Measurements from ENCODE around the gene BICRA.
"Not testable (repeated sequence)": the region's sequence is repeated elsewhere in the genome, so short reads cannot be mapped to it uniquely, and the experiment has no call there.

The BICRA gene

DNA sequence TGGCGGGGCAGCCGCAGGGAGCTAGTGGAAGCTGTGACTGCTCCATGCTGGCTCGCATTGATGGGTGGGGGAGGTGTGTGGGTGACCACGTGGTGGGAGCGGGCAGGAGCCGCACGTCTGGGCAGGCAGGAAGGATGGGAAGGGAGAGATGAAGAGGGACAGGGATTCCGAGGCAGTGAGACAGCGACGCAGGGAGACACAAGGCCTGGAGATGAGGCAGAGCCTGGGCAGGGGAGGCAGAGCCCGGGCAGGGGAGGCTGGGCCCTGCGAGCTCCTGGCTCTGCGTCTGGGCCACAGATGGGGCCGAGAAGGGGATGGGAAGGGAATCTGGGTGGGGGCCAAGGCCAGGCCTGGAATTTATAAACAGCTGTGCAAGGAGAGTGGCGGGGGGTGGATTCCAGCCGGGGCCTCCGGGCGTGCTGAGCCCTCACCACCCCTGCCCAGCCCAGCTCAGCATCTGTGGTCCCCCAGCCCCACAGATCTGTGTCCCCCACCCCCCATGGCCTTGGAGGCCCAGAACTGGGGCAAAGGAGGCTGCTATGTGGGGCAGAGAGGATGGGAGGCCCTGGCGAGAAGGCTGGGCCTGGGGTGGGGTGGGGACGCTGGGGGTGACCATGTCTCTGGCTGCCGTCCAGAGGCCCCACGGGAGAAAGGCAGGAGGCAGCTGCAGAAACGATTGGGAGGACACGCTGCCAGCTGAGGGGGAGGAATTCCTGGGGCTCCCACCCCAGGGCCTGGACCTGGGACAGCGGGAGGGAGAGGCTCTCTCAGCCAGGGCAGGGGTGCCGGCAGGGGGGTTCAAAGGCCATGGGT, 110.3 kb downstream of the BICRA start:
- DNase-seq, result no peak

GRCh38 chr19:47720669-47721422, 111.9 kb downstream of the BICRA start:
- DNase-seq, result no peak

DNA sequence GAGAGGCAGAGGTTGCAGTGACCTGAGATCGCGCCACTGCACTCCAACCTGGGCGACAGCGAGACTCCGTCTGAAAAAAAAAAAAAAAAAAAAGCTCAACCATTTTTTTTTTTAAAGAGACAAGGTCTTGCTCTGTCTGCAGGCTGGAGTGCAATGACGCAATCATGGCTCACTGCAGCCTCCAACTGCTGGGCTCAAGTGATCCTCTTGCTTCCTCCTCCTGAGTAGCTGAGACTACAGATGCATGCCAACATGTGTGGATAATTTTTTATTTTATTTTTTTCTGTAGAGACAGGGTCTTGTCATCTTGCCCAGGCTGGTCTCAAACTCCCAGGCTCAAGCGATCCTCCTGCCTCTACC, 114.6 kb downstream of the BICRA start:
- no peak for DNase-seq

DNA sequence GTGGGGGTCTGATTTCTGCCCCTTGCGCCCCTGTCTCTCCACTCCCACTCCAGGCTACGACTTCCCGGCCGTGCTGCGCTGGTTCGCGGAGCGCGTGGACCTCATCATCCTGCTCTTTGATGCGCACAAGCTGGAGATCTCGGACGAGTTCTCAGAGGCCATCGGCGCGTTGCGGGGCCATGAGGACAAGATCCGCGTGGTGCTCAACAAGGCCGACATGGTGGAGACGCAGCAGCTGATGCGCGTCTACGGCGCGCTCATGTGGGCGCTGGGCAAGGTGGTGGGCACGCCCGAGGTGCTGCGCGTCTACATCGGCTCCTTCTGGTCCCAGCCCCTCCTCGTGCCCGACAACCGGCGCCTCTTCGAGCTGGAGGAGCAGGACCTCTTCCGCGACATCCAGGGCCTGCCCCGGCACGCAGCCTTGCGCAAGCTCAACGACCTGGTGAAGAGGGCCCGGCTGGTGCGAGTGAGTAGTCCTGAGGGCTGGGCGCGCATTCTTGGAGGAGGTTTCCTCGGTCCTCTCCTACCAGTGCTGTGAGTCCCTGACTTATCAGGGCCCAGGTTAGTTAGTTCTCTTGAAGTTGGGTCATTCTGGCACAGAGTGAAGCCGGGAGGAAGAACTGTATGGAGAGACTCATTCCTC, 116.9 kb downstream of the BICRA start:
- no peak for DNase-seq

GRCh38 chr19:47726467-47726866, 117.5 kb downstream of the BICRA start:
- DNase-seq, result no peak

GRCh38 chr19:47728295-47728694, 119.4 kb downstream of the BICRA start:
- DNase-seq, result not testable (repeated sequence)

- DNase-seq, result no peak
Observed at GRCh38 chr19:47729468-47729798, 120.5 kb downstream of the BICRA start.

DNA sequence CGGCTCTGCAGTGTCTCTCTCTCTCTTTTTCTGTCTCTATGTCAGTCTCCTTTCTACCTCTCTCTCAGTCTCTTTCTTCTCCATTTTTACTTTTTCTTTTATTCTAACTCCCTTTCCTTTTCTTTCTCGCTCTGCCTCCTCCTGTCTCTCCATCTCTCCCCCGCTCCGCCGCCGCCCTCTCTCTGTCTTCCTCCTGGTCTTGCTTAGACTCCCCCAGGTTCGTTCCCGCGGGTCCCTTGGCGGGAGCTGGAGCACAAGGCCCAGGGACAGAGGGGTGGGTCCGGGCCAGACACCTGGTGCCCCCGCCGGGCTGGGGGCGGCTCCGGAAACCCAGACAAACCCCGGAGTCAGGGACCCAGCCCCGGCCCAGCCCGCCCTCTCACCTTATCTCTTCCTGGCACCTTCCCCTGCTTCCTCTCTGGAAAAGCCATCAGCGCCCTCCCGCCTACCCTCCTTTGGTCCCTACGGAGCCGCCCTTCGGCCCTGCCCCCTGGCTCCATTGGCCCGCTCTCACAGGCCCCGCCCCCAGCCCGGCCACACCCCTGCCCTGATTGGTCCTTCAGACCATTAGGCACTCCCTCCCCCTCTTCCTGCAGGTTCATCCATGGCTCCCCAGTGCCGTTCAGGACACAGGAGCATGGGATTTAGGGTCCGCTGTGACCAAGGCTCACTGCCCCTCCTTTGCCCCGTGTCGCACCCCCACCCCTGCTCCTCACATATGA, 121.0 kb downstream of the BICRA start:
- DNase-seq, result no peak

DNA sequence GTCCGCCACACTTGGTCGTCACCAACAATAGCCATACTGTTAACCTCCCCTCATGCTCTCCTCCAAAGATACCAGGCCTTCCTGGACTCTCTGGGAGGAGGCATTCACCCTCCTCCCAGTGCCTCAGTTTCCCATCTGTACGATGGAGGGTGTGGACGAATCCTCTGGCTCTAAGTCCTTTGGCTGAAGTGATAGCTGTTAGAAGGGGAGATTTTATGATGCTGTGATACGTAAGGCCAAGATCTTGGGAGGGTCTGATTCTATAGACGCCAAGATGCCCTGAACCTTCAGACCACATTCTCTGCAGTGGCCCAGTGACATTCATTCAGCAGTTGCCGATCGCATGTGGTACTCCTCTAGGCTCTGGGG, 121.6 kb downstream of the BICRA start:
- DNase-seq, result no peak

DNA sequence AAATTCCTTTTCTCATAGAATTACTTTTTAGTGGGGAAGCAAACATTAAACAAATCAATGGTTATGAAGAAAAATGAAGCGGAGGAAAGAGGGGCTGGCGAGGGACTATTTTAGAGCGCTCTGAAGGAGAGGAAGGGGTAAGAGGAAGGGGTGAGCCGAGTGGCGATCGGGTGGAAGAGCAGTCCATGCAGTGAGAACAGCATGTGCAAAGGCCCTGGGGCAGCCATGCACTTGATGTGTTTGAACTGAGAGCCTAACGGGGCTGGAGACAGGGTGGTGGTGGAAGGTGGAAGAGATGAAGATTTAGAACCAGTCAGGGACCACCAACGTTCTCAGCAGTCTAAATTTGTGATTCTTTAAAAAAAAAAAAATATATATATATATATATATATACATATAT, 122.0 kb downstream of the BICRA start:
- DNase-seq, result no peak

DNA sequence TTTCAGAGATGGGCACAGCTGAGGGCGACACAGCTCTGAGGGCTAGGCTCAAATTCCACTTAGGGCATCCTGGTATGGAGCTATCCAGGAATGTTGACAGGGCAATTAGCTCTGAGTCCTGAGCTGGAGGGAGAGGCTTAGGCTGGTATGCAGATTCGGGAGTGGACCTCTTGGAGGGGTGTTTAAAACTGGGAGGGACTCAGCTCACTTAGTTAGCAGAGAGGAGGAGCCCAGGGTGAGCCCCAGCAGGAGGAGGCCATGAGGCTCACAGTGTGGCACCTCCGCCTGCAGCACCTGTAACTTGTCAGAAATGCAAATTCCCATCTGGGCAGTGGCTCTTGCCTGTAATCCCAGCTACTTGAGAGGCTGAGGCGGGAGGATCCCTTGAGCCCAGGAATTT, 126.2 kb downstream of the BICRA start:
- no peak for DNase-seq

DNA sequence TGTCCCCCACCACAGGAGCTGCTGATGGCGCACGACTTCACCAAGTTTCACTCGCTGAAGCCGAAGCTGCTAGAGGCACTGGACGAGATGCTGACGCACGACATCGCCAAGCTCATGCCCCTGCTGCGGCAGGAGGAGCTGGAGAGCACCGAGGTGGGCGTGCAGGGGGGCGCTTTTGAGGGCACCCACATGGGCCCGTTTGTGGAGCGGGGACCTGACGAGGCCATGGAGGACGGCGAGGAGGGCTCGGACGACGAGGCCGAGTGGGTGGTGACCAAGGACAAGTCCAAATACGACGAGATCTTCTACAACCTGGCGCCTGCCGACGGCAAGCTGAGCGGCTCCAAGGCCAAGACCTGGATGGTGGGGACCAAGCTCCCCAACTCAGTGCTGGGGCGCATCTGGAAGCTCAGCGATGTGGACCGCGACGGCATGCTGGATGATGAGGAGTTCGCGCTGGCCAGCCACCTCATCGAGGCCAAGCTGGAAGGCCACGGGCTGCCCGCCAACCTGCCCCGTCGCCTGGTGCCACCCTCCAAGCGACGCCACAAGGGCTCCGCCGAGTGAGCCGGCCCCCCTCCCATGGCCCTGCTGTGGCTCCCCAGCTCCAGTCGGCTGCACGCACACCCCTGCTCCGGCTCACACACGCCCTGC, 132.1 kb downstream of the BICRA start:
- DNase-seq, result no peak

- DNase-seq, result no peak
Observed at GRCh38 chr19:47741544-47742140, 132.7 kb downstream of the BICRA start.

DNA sequence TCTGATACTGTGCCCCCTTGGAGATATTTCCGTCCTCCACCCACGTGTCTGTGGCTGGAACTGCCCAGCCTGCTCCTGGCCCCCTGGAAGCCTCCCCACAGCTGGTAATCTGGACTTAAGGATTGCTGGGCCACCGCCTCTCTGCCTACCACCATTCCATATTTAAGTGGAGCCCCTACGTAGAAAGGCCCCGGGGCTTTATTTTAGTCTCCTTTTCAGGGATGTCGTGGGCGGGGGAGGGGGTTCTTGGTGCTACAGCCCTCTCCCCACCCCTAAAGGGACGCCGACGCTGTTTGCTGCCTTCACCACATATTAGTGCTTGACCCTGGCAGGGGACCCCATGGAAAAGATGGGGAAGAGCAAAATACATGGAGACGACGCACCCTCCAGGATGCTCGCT, 133.7 kb downstream of the BICRA start:
- no peak for DNase-seq

- peak; percentile 42 for DNase-seq
Observed at GRCh38 chr19:47745010-47745901, 136.3 kb downstream of the BICRA start, which contains the start of gene NOP53. Gene NOP53, plus strand, starts transcription at chr19:47745546. Its CDS starts 14 bp downstream, at chr19:47745560.

- not testable (repeated sequence) for DNase-seq
Observed at GRCh38 chr19:47746129-47746528, 137.2 kb downstream of the BICRA start.

GRCh38 chr19:47749326-47749725, 140.4 kb downstream of the BICRA start:
- no peak for DNase-seq

DNA sequence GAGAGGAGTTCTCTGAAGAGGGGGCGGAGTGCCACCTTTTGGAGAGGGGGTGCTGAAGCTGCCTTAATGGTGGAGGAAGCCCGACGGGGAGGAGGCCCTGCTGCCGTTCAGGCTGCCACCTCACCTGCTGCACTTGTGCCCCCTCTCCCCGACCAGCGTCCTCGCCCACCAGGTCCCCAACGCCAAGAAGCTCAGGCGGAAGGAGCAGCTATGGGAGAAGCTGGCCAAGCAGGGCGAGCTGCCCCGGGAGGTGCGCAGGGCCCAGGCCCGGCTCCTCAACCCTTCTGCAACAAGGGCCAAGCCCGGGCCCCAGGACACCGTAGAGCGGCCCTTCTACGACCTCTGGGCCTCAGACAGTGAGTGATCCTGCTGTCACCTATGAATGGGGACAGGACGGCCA, 141.8 kb downstream of the BICRA start:
- no peak for DNase-seq

DNA sequence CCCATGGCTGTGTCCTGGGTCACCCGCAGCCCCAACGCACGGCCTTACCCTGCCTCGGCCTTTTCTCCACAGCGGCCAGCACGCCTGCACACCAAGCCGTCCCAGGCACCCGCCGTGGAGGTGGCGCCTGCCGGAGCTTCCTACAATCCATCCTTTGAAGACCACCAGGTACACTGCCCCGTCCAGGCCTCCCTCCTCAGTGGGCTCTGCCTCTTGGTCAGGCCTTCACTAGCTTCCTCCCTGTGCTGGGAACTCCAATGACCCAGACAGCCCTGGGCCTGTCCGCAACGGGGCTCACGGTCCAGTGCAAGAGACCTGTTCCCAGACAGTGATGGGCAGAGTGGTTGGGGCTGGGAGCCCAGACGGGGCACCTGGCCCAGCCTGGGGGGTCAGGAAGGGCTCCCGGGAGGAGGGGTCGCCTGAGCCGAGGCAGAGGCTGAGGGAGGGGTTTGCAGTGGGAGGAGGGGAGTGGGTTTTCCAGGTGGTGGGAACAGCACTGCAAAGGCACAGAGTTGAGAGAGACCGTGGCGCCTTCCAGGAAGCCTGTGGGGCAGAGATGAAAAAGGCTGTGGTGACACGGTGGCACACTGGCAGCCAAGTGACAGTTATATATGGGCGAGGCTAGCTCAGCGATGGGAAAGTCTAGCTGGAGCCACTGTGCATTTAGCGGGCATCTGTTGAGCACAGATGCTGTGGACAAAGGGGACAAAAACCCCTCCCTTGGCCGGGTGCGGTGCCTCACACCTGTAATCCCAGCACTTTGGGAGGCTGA, 143.7 kb downstream of the BICRA start:
- no peak for DNase-seq

All from SIG-M5 (cell line).